ENCODE data around the gene CTDSP1. TPM values are rescaled to one million over a fixed set of nuclear protein-coding genes. Genes with fewer than 3 reads are reported as not detected.
A peak's percentile ranks its signal among the peaks of the same experiment; 100 is the strongest.

CTDSP1 gene
- total RNA-seq, 1 experiment from 2014 or later, result 52.3 TPM

GRCh38 chr2:218392459-218392858 lies 7.2 kb upstream of the CTDSP1 start:
- Histone ChIP-seq H3K23ac (ENCODE audit: insufficient read length, low read depth, low read length) (no peak overlapping the region), H4K20me1 (ENCODE audit: control insufficient read depth, insufficient read depth, insufficient read length) (no peaks in the 10 kb centered on the region), H3K79me2 (ENCODE audit: insufficient read depth, low read length) (no peaks in the 10 kb centered on the region), H2AK5ac (ENCODE audit: insufficient read length, low read length) (no peak overlapping the region), H4K5ac (ENCODE audit: insufficient read length, low read depth, low read length) (no peak overlapping the region), H3K9me3 (ENCODE audit: control insufficient read depth, low read depth, low read length) (no peaks in the 10 kb centered on the region), H3K27ac (ENCODE audit: insufficient read length, low read depth, low read length) (no peak overlapping the region), H3K4me2 (ENCODE audit: insufficient read depth, insufficient read length, low read length) (no peak overlapping the region), H2BK120ac (ENCODE audit: low read depth, low read length, poor library complexity, severe bottlenecking) (no peak overlapping the region), H3K9ac (ENCODE audit: extremely low read depth, insufficient read length, low read length) (no peak overlapping the region), H2BK15ac (ENCODE audit: low read depth, low read length) (no peak overlapping the region), H2BK20ac (ENCODE audit: low read depth, low read length, poor library complexity, severe bottlenecking) (no peak overlapping the region), H3K79me1 (ENCODE audit: insufficient read depth, low read depth, low read length, poor library complexity, severe bottlenecking) (no peaks in the 10 kb centered on the region), H3K27me3 (ENCODE audit: insufficient read depth, low read length) (peaks cover 7% of the 10 kb centered on the region), H4K8ac (replicated peaks; ENCODE audit: insufficient read length, low read depth, low read length) (no peak overlapping the region), H3K4me1 (ENCODE audit: insufficient read depth, low read length) (no peaks in the 10 kb centered on the region; the same call in 1 of the 2 replicates), H2AFZ (ENCODE audit: low read length) (no peak overlapping the region), H3T11ph (ENCODE audit: low read length) (no peak overlapping the region), H4K91ac (ENCODE audit: insufficient read length, low read depth, low read length) (no peak overlapping the region), H3K18ac (ENCODE audit: insufficient read length, low read depth, low read length) (no peak overlapping the region), H3K56ac (ENCODE audit: insufficient read length, low read depth, low read length) (no peak overlapping the region), H3K4ac (ENCODE audit: low read depth, low read length) (no peak overlapping the region), H3K23me2 (ENCODE audit: insufficient read length, low read depth, low read length, poor library complexity, severe bottlenecking) (peaks cover 20% of the 10 kb centered on the region), H2BK12ac (ENCODE audit: insufficient read length, low read depth, low read length) (no peak overlapping the region), H2BK5ac (ENCODE audit: insufficient read length, low read length) (no peak overlapping the region), H3K14ac (ENCODE audit: insufficient read depth, low read length) (no peak overlapping the region)
- Mint-ChIP-seq H3K27me3 (ENCODE audit: low read depth) (peaks cover 38% of the 10 kb centered on the region), H3K4me1 (peaks cover 22 to 38% of the 10 kb centered on the region in 2 experiments), H3K27ac (peak overlapping the region in 1 of 3 experiments; percentile 67; a peak in 1 of 7 replicates), H3K4me3 (no peak overlapping the region), H3K9me3 (no peaks in the 10 kb centered on the region; a peak in 1 of 5 replicates), H3K36me3 (ENCODE audit: insufficient read depth in 1 of 3, low read depth in 3 of 3) (no peaks in the 10 kb centered on the region)
- no peak for DNase-seq
- WGBS (ENCODE audit: extremely low coverage, insufficient read length, low lambda C conversion rate), result no CpG with 5 or more reads among the region's 5 CpGs
- TF ChIP-seq CTCF (conservative IDR thresholded peaks at IDR 0.05), result no peak

Data from H9 (cell line).